ENCODE measurements around the gene GPC5.
"Not testable (repeated sequence)": the region's sequence is repeated elsewhere in the genome, so short reads cannot be mapped to it uniquely, and the experiment has no call there.

The GPC5 gene

DNA sequence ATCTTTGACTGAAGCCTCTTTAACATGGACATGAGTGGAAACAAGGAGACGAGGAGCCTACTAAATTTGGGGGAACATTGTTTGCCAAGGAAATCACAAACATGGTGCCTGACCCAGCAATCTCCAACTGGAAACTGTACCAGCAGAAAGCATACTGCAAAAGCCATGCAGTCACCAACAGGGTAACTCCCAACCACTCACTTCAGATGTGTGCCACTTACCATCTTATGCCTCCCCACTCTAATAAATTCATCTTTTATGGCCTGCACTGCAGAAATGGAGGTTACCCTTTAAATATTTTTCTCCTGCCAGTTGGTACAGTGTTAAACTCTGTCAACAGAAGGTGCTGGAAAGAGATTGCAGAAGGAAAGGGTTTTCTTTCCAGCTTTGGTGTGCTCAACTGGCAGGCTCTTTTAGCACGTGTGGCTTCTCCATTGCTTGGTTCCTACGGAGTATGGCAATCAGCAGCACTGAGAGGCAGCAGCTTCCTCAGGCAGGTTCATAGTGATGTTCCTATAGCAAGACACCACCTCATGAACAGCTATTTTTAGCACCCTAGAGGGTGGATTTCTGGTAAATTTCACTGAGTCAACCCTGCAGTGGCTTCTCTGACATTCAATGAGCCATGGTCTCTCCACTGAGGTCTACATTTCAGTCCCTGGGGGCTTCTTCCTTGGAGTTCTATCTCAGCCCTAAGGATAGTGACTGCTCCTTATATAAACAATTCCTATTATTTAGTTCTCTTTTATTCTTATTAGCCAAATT, 29.6 kb upstream of the GPC5 start:
- no peak for DNase-seq (ENCODE audit: low read depth in 2 of 2)

- no peak for DNase-seq (ENCODE audit: low read depth in 2 of 2)
Measured at GRCh38 chr13:91369441-91369831, 29.0 kb upstream of the GPC5 start.

DNA sequence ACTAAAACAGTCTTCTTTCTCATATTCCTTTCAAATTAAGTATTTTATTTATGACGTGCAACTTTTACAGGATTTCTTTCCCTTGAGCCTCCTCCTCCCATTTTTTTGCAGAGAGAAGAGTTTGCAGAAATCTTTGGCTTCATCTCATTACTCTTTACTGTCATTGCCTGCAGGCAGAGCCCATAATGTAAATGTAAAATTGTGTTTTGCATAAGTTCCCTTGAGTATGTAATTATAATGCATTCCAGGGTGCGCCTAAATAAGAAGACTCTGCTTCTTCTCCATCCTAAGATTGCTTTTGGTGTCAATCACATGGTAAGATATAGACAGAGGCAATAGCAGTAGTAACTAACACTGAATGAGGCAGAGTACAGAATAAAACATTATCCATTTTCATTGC, 27.9 kb upstream of the GPC5 start:
- DNase-seq (ENCODE audit: low read depth in 2 of 2), result no peak

- DNase-seq (ENCODE audit: low read depth in 2 of 2), result no peak
Measured at GRCh38 chr13:91372911-91373310, 25.5 kb upstream of the GPC5 start.

DNA sequence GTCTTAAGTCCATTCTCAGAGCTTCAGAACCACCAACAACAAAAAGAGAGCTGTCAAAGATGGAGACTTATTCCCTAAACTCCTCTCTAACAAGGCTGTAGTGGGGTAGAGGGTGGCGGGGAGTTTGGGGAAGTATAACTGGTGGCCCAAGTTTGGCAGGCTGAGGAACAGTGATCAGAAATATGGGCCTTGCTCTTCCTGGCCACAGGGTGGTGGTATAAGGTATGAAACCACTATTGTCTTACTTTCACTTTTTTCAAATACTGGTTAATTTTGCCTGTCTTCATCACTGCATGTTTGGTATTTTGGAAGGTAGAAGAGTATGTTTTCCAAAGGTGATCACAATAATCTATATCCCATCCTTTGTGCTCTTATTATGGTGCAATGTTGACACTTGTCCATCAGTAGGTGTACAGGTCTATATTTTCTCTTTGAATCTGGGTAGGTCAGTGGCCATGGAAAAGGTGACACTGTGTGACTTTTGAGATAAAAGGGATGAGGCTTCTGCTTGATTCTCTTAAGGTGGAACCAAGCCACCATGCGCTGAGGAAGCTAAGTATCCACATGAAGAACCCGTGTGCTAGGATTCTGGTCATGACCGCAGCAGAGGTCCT, 23.2 kb upstream of the GPC5 start:
- DNase-seq (ENCODE audit: low read depth in 2 of 2), result no peak

DNA sequence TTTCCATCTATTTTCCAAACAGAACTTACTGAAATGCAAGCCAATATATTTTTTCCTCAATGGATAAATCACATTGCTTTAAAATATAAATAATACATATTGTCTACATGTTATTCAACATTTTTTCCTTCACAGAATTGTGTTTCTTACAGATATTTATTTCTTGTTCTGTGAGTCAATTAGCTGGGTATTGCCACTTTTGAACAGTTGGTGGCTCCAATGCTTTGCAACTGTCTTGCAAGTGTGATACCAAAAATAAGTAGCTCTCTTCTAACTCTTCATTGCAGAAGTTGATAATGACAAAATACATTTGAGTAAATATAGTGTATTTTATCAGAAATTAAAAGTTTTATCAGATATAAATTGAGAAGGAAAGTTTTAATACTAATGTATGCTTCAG, 17.1 kb upstream of the GPC5 start:
- no peak for DNase-seq (ENCODE audit: low read depth in 2 of 2)

- DNase-seq (ENCODE audit: low read depth in 2 of 2), result no peak
Measured at GRCh38 chr13:91383836-91384235, 14.6 kb upstream of the GPC5 start.

- no peak for DNase-seq (ENCODE audit: low read depth in 2 of 2)
Measured at GRCh38 chr13:91384896-91385295, 13.5 kb upstream of the GPC5 start.

DNA sequence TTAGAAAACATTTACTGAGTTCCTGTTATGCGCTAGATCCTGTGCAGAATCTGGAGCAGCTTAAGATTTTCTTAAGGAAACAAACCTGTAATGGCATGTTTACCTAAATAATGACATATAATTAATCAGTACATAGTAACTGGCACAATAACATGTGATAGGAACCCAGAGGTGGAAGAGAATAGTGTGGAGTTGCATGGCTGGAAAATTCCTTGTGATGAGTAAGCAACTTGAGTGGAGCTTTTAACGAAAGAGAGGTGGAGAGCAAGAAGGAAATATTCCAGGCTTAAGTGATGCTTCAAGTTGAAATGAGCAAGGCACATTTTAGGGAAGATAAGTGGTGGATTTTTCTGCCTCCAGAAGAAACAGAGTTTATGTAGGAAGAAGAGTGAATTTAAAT, 9.2 kb upstream of the GPC5 start:
- no peak for DNase-seq (ENCODE audit: low read depth in 2 of 2)

- no peak for DNase-seq (ENCODE audit: low read depth in 2 of 2)
Measured at GRCh38 chr13:91397595-91397994, 826 bp upstream of the GPC5 start.

DNA sequence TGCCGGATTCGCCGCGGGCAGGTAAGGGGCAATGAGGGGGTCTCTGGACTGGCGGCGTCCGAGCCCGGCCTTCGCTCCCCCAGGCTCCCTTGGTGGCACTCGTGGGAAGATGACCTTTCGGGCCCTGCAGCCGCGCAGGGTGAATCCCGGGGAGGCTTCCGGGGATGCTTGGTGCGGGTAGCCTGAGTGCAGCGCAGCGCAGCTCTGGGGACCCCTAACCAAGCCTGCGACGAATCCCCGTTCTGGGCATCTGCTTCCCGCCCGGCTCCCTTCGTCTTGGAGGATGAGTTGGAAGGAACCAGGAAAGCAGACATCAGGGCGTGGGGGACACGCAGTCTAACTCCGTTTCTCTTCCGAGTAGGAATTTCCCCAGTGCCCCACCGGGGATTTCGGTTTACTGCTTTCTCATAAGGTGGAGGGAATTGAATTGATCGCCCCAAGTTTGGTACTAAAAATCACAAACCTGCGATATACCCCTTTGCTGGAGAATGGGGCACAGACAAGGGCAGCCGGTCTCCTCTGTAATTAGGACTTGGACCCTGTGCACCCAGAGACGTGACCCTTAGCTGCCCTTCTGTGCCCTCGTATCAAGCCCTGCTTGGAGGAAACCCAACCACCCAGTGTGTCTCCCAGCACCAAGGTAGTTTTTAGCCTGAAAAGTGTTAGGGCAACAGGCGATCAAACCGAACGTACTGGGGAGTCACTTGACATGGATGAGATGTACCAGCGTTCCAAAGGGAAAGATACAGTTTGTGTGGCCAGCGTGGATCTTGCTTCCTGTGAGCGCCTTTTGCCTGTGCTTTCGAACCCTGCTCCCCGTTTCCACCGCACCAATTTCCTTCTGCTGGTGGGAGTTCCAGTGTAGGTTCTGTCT, 1.0 kb downstream of the GPC5 start:
- DNase-seq (ENCODE audit: low read depth in 2 of 2), result no peak

DNA sequence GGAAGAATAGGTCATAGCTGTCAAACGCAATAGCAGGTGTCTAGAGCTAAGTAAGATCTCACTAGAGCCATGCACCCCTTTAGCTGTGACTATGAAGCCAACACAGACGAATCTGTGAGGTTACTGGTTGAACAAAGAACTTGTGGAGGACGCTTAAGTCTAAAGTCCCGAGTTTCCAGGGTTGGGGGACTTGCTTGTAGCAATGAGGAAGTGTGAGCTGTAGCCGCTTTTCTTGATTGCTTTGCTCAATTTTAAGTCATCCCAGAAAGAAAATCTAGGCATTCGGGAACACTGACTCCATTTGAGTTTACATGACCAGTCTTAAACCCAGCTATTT, 1.6 kb downstream of the GPC5 start:
- no peak for DNase-seq (ENCODE audit: low read depth in 2 of 2)

- DNase-seq (ENCODE audit: low read depth in 2 of 2), result no peak
Measured at GRCh38 chr13:91400671-91401070, 2.2 kb downstream of the GPC5 start.

- no peak for DNase-seq (ENCODE audit: low read depth in 2 of 2)
Measured at GRCh38 chr13:91401920-91402319, 3.5 kb downstream of the GPC5 start.

DNA sequence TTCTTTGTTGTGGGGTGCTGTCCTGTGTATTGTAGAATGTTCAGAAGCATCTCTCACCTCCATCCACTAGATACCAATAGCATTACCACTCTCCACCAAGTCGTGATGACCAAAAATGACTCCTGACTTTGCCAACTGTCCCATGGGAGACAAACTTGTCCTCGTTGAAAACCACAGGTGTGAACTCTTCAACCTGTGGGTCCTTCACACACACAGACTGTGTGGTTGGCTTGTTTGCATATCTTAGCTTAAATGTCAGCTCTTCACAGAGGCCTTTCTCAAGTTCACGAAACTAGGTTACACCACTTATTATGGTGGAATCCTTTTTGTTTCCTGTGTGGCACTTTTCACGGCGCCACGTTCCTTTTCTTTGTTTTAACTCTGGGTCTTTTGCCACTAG, 6.8 kb downstream of the GPC5 start:
- DNase-seq (ENCODE audit: low read depth in 2 of 2), result no peak

DNA sequence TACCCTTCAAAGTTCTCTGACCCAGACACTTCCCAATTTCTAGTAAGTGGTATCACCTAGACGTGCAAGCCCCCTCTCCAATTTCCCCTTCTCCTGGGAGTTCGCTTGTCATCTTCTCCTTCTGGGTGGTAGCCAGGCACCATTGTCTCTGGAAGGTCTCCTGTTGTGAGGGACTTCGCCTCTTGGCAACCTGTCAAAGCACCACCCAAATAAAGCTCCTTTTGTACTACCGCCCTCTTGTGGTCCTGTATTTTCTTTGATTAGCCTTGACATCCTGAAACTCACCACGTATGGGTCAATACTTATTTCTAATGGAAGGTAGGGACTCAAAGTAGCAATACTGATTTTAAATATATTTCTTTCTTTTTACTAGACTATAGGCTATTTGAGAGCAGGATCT, 8.2 kb downstream of the GPC5 start:
- DNase-seq (ENCODE audit: low read depth in 2 of 2), result no peak

DNA sequence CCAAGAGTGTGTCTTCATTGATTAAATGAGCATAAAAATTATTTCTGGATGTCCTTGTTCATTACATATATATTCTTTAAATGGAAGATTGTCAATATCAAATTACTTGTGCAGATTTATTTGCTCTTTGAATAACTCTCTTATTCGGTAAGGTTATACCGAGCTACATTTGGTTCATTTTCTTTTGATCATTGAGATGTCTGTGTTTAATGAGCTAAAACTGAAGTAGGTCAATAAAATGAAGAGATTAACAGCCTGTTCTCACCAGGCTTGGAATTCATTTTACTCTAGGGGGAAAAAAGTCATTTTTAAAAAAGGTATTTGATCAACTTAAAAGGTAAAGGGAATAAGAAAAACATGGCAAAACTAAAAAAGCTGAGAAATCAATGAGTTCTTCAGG, 10.6 kb downstream of the GPC5 start:
- no peak for DNase-seq (ENCODE audit: low read depth in 2 of 2)

- DNase-seq (ENCODE audit: low read depth in 2 of 2), result not testable (repeated sequence)
Measured at GRCh38 chr13:91416579-91416978, 18.2 kb downstream of the GPC5 start.

DNA sequence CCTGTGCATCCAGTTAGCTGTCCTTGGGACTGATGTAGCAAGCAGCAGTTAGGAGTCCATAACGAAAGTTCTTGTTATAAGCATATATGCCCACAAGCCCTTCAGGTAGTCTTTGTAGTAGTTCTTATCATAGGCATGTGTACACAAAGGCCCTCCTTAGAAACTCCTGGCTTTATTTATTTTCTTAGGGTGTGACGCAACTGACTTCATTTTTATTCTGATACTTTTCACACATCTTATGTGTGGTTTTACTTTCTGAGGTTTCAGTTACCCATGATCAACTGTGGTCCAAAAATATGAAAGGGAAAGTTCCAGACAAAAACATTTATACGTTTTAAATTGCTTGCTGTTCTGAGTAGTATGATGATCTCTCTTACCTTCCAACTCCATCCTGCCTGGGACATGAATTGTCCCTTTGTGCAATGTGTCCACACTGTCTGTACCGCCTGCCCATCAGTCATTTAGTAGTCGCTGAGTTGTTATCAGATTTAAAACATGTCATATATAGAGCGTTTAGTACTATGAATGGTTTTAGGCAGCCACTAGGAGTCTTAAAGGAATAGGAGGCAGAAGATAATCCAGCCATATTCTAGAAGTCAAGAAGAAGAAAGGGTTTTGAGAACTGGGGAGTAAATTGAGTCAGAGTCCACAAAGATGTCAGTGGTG, 19.4 kb downstream of the GPC5 start:
- no peak for DNase-seq (ENCODE audit: low read depth in 2 of 2)

DNA sequence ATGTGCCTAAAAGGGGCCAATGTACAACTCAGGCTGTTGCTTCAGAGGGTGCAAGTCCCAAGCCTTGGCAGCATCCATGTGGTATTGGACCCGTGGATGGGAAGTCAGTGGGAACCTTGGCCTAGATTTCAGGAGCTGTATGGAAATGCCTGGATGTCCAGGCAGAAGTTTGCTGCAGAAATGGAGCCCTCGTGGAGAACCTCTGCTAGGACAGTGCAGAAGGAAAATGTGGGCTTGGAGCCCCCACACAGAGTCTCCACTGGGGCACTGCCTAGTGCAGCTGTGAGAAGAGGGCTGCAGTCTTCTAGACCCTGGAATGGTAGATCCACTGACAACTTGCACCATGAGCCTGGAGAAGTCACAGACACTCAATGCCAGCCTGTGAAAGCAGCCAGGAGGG, 28.5 kb downstream of the GPC5 start:
- no peak for DNase-seq (ENCODE audit: low read depth in 2 of 2)

DNA sequence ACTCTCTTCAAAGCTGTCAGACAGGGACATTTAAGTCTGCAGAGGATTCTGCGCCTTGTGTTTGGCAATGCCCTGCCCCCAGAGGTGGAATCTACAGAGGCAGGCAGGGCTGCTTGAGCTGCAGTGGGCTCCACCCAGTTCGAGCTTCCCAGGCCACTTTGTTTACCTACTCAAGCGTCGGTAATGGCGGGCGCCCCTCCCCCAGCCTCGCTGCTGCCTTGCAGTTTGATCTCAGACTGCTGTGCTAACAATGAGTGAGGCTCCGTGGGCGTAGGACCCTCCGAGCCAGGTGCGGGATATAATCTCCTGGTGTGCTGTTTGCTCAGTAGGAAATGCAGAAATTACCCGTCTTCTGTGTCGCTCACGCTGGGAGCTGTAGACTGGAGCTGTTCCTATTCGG, 40.3 kb downstream of the GPC5 start:
- not testable (repeated sequence) for DNase-seq (ENCODE audit: low read depth in 2 of 2)

DNA sequence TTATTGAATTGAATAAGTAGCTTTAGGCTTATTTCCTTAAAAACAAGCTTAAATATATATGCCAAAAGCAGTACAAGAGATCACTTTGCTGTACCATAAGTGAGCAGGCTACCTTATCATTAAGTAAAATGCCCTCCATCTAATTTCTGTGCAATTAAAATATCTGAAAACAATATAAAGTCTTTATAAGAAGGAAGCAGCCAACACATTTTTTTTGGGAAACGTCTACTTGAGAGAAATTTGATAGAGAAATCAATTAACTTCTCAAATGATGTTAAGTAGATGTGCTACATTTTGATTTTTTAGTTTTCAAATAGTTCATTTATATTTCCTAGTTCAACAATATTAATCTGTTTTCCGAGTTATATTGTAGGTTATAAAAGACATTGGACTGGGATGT, 52.5 kb downstream of the GPC5 start:
- DNase-seq (ENCODE audit: low read depth in 2 of 2), result no peak
